CD14-positive monocyte (primary cell): ENCODE measurements around the gene NFATC2. TPM values are rescaled to one million over a fixed set of nuclear protein-coding genes. Genes with fewer than 3 reads are reported as not detected.

ENCODE experiments used
- DNase-seq, 3 donors: peaks; one replicate each; pipeline ENCODE4 v3.0.0-alpha.2; 2011 to 2022
- H2AFZ ChIP-seq: 2 replicates; pipeline ENCODE4 v1.6.0; 2012; ENCODE audit warnings: mild to moderate bottlenecking, low read depth, low read length, inconsistent platforms; ENCODE audit not compliant: insufficient read depth, poor library complexity, severe bottlenecking
- H3K27ac ChIP-seq, 2 donors: 1 replicate in 1 of 2; 2 replicates in 1 of 2; pipeline ENCODE4 v1.5.1; 2012 to 2013; ENCODE audit warnings: low read length in 2 of 2, control low read depth in 1 of 2, inconsistent platforms in 1 of 2, low read depth in 1 of 2, mild to moderate bottlenecking in 1 of 2
- H3K27me3 ChIP-seq, 2 donors: one replicate each; pipeline versions ENCODE4 v1.6.0 to v1.6.1; 2011 to 2013; ENCODE audit warnings: low read length in 2 of 2; ENCODE audit not compliant: control insufficient read depth in 2 of 2, insufficient read depth in 2 of 2
- H3K36me3 ChIP-seq, 2 donors: replicated peaks in 1 of 2; 1 replicate in 1 of 2; 2 replicates in 1 of 2; pipeline versions ENCODE4 v1.5.1 to v1.6.1; 2012 to 2013; ENCODE audit warnings: low read length in 2 of 2, control low read depth in 1 of 2, inconsistent platforms in 1 of 2, mild to moderate bottlenecking in 1 of 2; ENCODE audit not compliant: insufficient read depth in 2 of 2, control insufficient read depth in 1 of 2
- H3K4me1 ChIP-seq, 2 donors: 1 replicate in 1 of 2; 2 replicates in 1 of 2; pipeline versions ENCODE4 v1.5.1 to v1.6.1; 2012 to 2013; ENCODE audit warnings: low read length in 2 of 2, control low read depth in 1 of 2, inconsistent platforms in 1 of 2, mild to moderate bottlenecking in 1 of 2, moderate library complexity in 1 of 2; ENCODE audit not compliant: insufficient read depth in 2 of 2, control insufficient read depth in 1 of 2
- H3K4me2 ChIP-seq: replicated peaks from 2 replicates; pipeline ENCODE3; 2012; ENCODE audit warnings: low read length, moderate library complexity, mild to moderate bottlenecking; ENCODE audit not compliant: poor library complexity, severe bottlenecking; ENCODE audit errors: extremely low read depth
- H3K4me3 ChIP-seq, 3 experiments: fragments of 200-600 bp in 1 of 3; sonication (generic) in 1 of 3; replicated peaks in 1 of 3; 1 replicate in 2 of 3; 2 replicates in 1 of 3; pipeline ENCODE4 v1.5.1; 2011 to 2013; ENCODE audit warnings: low read length in 3 of 3, mild to moderate bottlenecking in 3 of 3, control low read depth in 2 of 3, low read depth in 2 of 3, inconsistent platforms in 1 of 3, moderate library complexity in 1 of 3
- H3K79me2 ChIP-seq: 2 replicates; pipeline ENCODE4 v1.6.0; 2012; ENCODE audit warnings: mild to moderate bottlenecking, control low read depth, inconsistent platforms, low read length, moderate library complexity; ENCODE audit not compliant: insufficient read depth
- H3K9ac ChIP-seq: 2 replicates; pipeline ENCODE4 v1.6.0; 2017; ENCODE audit warnings: low read length, mild to moderate bottlenecking; ENCODE audit not compliant: insufficient read depth, poor library complexity, severe bottlenecking
- H3K9me3 ChIP-seq, 2 donors: replicated peaks in 1 of 2; 1 replicate in 1 of 2; 2 replicates in 1 of 2; pipeline versions ENCODE4 v1.5.1 to v1.6.1; 2012 to 2013; ENCODE audit warnings: low read length in 2 of 2, control low read depth in 1 of 2; ENCODE audit not compliant: control insufficient read depth in 1 of 2, insufficient read depth in 1 of 2
- H4K20me1 ChIP-seq: 2 replicates; pipeline ENCODE4 v1.6.0; 2012; ENCODE audit warnings: mild to moderate bottlenecking, low read length, control low read depth, moderate library complexity; ENCODE audit not compliant: insufficient read depth
- H3K27ac Mint-ChIP-seq, 7 donors: one replicate each; pipeline ENCODE4 v1.8.0; 2020; ENCODE audit warnings: mild to moderate bottlenecking in 7 of 7, mixed read lengths in 7 of 7, moderate library complexity in 6 of 7, inconsistent platforms in 2 of 7
- H3K27me3 Mint-ChIP-seq, 3 donors: one replicate each; pipeline ENCODE4 v1.8.0; 2021 to 2022; ENCODE audit warnings: low read depth in 3 of 3, mild to moderate bottlenecking in 3 of 3, mixed read lengths in 3 of 3, moderate library complexity in 3 of 3, inconsistent platforms in 1 of 3
- H3K36me3 Mint-ChIP-seq, 2 donors: one replicate each; pipeline ENCODE4 v1.8.0; 2020; ENCODE audit warnings: mixed read lengths in 2 of 2, inconsistent platforms in 1 of 2, mild to moderate bottlenecking in 1 of 2
- H3K4me1 Mint-ChIP-seq: one replicate; pipeline ENCODE4 v1.8.0; 2020; ENCODE audit warnings: mild to moderate bottlenecking, mixed read lengths
- H3K4me3 Mint-ChIP-seq, 2 donors: one replicate each; pipeline ENCODE4 v1.8.0; 2020; ENCODE audit warnings: mild to moderate bottlenecking in 2 of 2, mixed read lengths in 2 of 2, moderate library complexity in 1 of 2
- H3K9me3 Mint-ChIP-seq, 7 donors: one replicate each; pipeline ENCODE4 v1.8.0; 2020 to 2022; ENCODE audit warnings: mixed read lengths in 7 of 7, mild to moderate bottlenecking in 6 of 7, moderate library complexity in 6 of 7, inconsistent platforms in 2 of 7
- CTCF ChIP-seq: fragments of 200-600 bp; IDR thresholded peaks from one replicate; pipeline ENCODE4 v1.8.0; 2022; ENCODE audit warnings: antibody characterized with exemption, mild to moderate bottlenecking
- WGBS: methylation state at CpG from one replicate; pipeline ENCODE4 v1.1.5; 2013; ENCODE audit warnings: missing lambda C conversion rate; ENCODE audit not compliant: insufficient coverage; 5-methylcytosine and 5-hydroxymethylcytosine counted together
- intact Hi-C, 2 donors: fragments of 100-400 bp; cut with micrococcal nuclease; formaldehyde crosslinking; loops; one replicate each; pipeline versions ENCODE4 v1.15.0 to v1.15.1; 2023
- polyA plus RNA-seq, 3 donors: library from polyadenylated mRNA; depleted of rRNA in 1 of 3; unstranded in 2 of 3; stranded (reverse) in 1 of 3; fragments of 300-500 nt in 2 of 3; fragments of >200 nt in 1 of 3; fragmentation: Illumina TruSeq in 2 of 3; gene quantifications; 1 replicate in 2 of 3; 2 replicates in 1 of 3; pipeline ENCODE4 v1.2.3, GENCODE V29; 2012 to 2021

NFATC2 gene
- polyA plus RNA-seq, 3 donors, result 0.03 to 0.18 (median 0.11) TPM

DNA sequence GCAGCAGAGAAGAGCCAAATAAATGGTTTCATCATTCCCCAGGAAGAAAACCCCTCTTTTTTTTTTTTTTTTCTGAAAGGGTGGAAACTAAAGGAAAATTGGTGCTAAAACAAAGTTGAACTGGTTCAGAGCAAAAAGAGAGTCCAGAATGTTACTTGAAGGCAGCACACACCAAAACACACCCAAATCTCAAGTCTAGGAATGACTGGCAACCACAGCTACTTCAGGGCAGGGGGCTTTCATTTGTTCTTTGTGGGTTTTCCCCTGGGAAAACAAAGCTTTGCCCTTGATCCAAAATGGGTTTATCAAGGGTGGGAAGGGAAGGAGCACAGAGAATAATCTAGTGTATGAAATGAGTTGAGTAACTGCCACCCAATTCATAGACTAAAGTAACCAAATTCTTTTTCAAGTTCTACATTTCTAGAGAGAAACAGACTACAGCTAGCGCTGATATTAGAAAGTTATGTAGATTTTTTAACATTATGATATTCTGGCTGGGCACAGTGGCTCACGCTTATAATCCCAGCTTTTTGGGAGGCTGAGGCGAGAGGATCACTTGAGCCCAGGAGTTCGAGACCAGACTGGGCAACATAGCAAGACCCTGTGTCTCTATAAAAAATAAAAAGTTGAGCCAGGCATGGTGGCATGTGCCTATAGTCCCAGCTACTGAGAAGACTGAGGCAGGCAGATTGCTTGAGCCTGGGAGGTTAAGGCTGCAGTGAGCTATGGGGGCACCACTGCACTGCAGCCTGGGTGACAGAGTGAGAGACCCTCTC, 119.8 kb downstream of the NFATC2 start:
- WGBS, result 100% methylated on average over 2 of the region's 4 CpGs
- H3K9me3 Mint-ChIP-seq, result no peaks in the 10 kb centered on the region
- H3K36me3 Mint-ChIP-seq, result no peaks in the 10 kb centered on the region
- Histone ChIP-seq H3K4me2 (no peak overlapping the region), H3K27ac (no peak overlapping the region), H2AFZ (no peak overlapping the region), H3K36me3 (no peaks in the 10 kb centered on the region), H3K4me1 (no peaks in the 10 kb centered on the region), H3K79me2 (no peaks in the 10 kb centered on the region), H3K9me3 (no peaks in the 10 kb centered on the region), H3K27me3 (no peaks in the 10 kb centered on the region), H4K20me1 (no peaks in the 10 kb centered on the region), H3K4me3 (no peak overlapping the region), H3K9ac (no peak overlapping the region)
- H3K4me1 Mint-ChIP-seq, result no peaks in the 10 kb centered on the region
- DNase-seq, result no peak
- intact Hi-C loops, result no loop called here
- no peak overlapping the region for H3K4me3 Mint-ChIP-seq
- peaks cover 0 to 1% (median 0%) of the 10 kb centered on the region in 3 donors for H3K27me3 Mint-ChIP-seq
- no peak for TF ChIP-seq CTCF
- H3K27ac Mint-ChIP-seq, result no peak overlapping the region

- Mint-ChIP-seq H3K27me3 (peaks cover 0 to 6% (median 0%) of the 10 kb centered on the region in 3 donors), H3K36me3 (no peaks in the 10 kb centered on the region)
- intact Hi-C loops, result no loop called here
Observed at GRCh38 chr20:51420805-51421204, 121.7 kb downstream of the NFATC2 start.

More at GRCh38 chr20:51420805-51421204, 121.7 kb downstream of the NFATC2 start:
- H3K4me3 Mint-ChIP-seq, result no peak overlapping the region
- Histone ChIP-seq H3K27me3 (no peaks in the 10 kb centered on the region), H3K9me3 (no peaks in the 10 kb centered on the region), H3K9ac (no peak overlapping the region), H4K20me1 (no peaks in the 10 kb centered on the region), H3K4me1 (no peaks in the 10 kb centered on the region), H3K4me3 (no peak overlapping the region), H2AFZ (no peak overlapping the region), H3K4me2 (no peak overlapping the region), H3K79me2 (no peaks in the 10 kb centered on the region), H3K27ac (no peak overlapping the region), H3K36me3 (no peaks in the 10 kb centered on the region)
- H3K27ac Mint-ChIP-seq, result no peak overlapping the region
- H3K4me1 Mint-ChIP-seq, result peaks cover 3% of the 10 kb centered on the region
- no peak for DNase-seq
- 86% methylated on average over 1 of the region's 3 CpGs for WGBS
- TF ChIP-seq CTCF, result no peak
- H3K9me3 Mint-ChIP-seq, result no peaks in the 10 kb centered on the region
